Superior temporal gyrus (tissue), 1 donor: ENCODE data around the gene BRCA2.

Experiments
- DNase-seq: peaks from one replicate; pipeline ENCODE4 v3.0.0-alpha.2; 2016; ENCODE audit errors: extremely low spot score

Gene BRCA2

GRCh38 chr13:32315238-32316027, at the start of gene BRCA2, which contains the start of gene ZAR1L:
TSS of gene BRCA2 (plus strand) at chr13:32315508. CDS start at chr13:32316461, 953 bp downstream.
TSS of gene ZAR1L (minus strand) at chr13:32315363. CDS start at chr13:32311925, 3,438 bp downstream.
- DNase-seq = peak; percentile 91

GRCh38 chr13:32265726-32266125, 49.6 kb upstream of the BRCA2 start:
- DNase-seq = no peak

GRCh38 chr13:32266130-32266529, 49.2 kb upstream of the BRCA2 start:
- no peak for DNase-seq

- DNase-seq = no peak
Observed at GRCh38 chr13:32267836-32268439, 47.4 kb upstream of the BRCA2 start.

GRCh38 chr13:32272021-32272683, 43.2 kb upstream of the BRCA2 start:
- no peak for DNase-seq

- DNase-seq = no peak
Observed at GRCh38 chr13:32277839-32278238, 37.5 kb upstream of the BRCA2 start.

- no peak for DNase-seq
Observed at GRCh38 chr13:32278426-32278825, 36.9 kb upstream of the BRCA2 start.

GRCh38 chr13:32281096-32281495, 34.2 kb upstream of the BRCA2 start:
- no peak for DNase-seq

- DNase-seq = no peak
Observed at GRCh38 chr13:32282096-32282711, 33.1 kb upstream of the BRCA2 start.

GRCh38 chr13:32284927-32285632, 30.2 kb upstream of the BRCA2 start:
- peak; percentile 75 for DNase-seq

GRCh38 chr13:32285633-32285965, 29.7 kb upstream of the BRCA2 start:
- no peak for DNase-seq

GRCh38 chr13:32297206-32297605, 18.1 kb upstream of the BRCA2 start:
- no peak for DNase-seq

GRCh38 chr13:32298695-32299094, 16.6 kb upstream of the BRCA2 start:
- DNase-seq = no peak

- no peak for DNase-seq
Observed at GRCh38 chr13:32299893-32300292, 15.4 kb upstream of the BRCA2 start.

- no peak for DNase-seq
Observed at GRCh38 chr13:32300406-32300805, 14.9 kb upstream of the BRCA2 start.

- DNase-seq = no peak
Observed at GRCh38 chr13:32300920-32301319, 14.4 kb upstream of the BRCA2 start.

- no peak for DNase-seq
Observed at GRCh38 chr13:32302461-32302860, 12.8 kb upstream of the BRCA2 start.

- DNase-seq = no peak
Observed at GRCh38 chr13:32305646-32306045, 9.7 kb upstream of the BRCA2 start.

GRCh38 chr13:32309312-32310133, 5.8 kb upstream of the BRCA2 start:
- DNase-seq = no peak

GRCh38 chr13:32310134-32310706, 5.1 kb upstream of the BRCA2 start:
- DNase-seq = peak; percentile 81
